GM23338 (cell line): ENCODE measurements around the gene TYROBP. TPM values are rescaled to one million over a fixed set of nuclear protein-coding genes. Genes with fewer than 3 reads are reported as not detected.

ENCODE experiments used
- ATAC-seq: fragments of 200-7000 bp; cut with Tn5 transposase; 3 replicates; pipeline ENCODE4 v1.9.1; 2020
- DNase-seq: peaks from one replicate; pipeline ENCODE4 v3.0.0-alpha.2; 2015; ENCODE audit warnings: low spot score
- H2AFZ ChIP-seq: fragments of 200-600 bp; sonication (generic); 2 replicates; pipeline ENCODE4 v1.8.0; 2016; ENCODE audit warnings: antibody characterized with exemption, mild to moderate bottlenecking, moderate library complexity
- H3F3A ChIP-seq: fragments of 200-600 bp; sonication (generic); replicated peaks from 2 replicates; pipeline ENCODE4 v1.8.0; 2017; ENCODE audit warnings: antibody characterized with exemption, mixed run types, low read depth
- H3K27ac ChIP-seq: fragments of 200-600 bp; sonication (generic); 2 replicates; pipeline ENCODE4 v1.6.1; 2016; ENCODE audit warnings: low read depth
- H3K27me3 ChIP-seq: fragments of 200-600 bp; sonication (generic); 2 replicates; pipeline ENCODE4 v1.8.0; 2016; ENCODE audit warnings: mild to moderate bottlenecking, mixed run types, moderate library complexity; ENCODE audit not compliant: insufficient read depth
- H3K36me3 ChIP-seq: fragments of 200-600 bp; sonication (generic); 2 replicates; pipeline ENCODE4 v1.8.0; 2016; ENCODE audit warnings: mild to moderate bottlenecking; ENCODE audit not compliant: insufficient read depth
- H3K4me1 ChIP-seq: fragments of 200-600 bp; sonication (generic); 2 replicates; pipeline ENCODE4 v1.8.0; 2016; ENCODE audit warnings: mild to moderate bottlenecking, moderate library complexity; ENCODE audit not compliant: insufficient read depth
- H3K4me2 ChIP-seq: fragments of 200-600 bp; sonication (generic); 2 replicates; pipeline ENCODE4 v1.7.1; 2017; ENCODE audit warnings: mixed run types
- H3K4me3 ChIP-seq: fragments of 200-600 bp; sonication (generic); 2 replicates; pipeline ENCODE4 v1.6.1; 2016; ENCODE audit warnings: mixed run types
- H3K79me2 ChIP-seq: fragments of 200-600 bp; sonication (generic); replicated peaks from 2 replicates; pipeline ENCODE4 v1.8.0; 2017; ENCODE audit warnings: mild to moderate bottlenecking; ENCODE audit not compliant: insufficient read depth
- H3K9me2 ChIP-seq: fragments of 200-600 bp; sonication (generic); 2 replicates; pipeline ENCODE4 v1.8.0; 2017; ENCODE audit not compliant: insufficient read depth
- H4K20me1 ChIP-seq: fragments of 200-600 bp; sonication (generic); replicated peaks from 2 replicates; pipeline ENCODE4 v1.8.0; 2017; ENCODE audit warnings: mild to moderate bottlenecking; ENCODE audit not compliant: insufficient read depth
- H3K27ac Mint-ChIP-seq: 2 replicates; pipeline ENCODE4 v1.8.0; 2020; ENCODE audit warnings: inconsistent platforms, mild to moderate bottlenecking, moderate library complexity, mixed read lengths
- H3K27me3 Mint-ChIP-seq: 3 replicates; pipeline ENCODE4 v1.8.0; 2022; ENCODE audit warnings: low read depth, mild to moderate bottlenecking, moderate library complexity, mixed read lengths, inconsistent platforms; ENCODE audit not compliant: insufficient read depth, poor library complexity
- H3K36me3 Mint-ChIP-seq: 3 replicates; pipeline ENCODE4 v1.8.0; 2021; ENCODE audit warnings: low read depth, mild to moderate bottlenecking, inconsistent platforms, moderate library complexity, mixed read lengths
- H3K4me1 Mint-ChIP-seq: 3 replicates; pipeline ENCODE4 v1.8.0; 2020; ENCODE audit warnings: mild to moderate bottlenecking, inconsistent platforms, mixed read lengths
- H3K4me3 Mint-ChIP-seq: 3 replicates; pipeline ENCODE4 v1.8.0; 2021; ENCODE audit warnings: moderate library complexity, mild to moderate bottlenecking, inconsistent platforms, mixed read lengths
- H3K9me3 Mint-ChIP-seq: 3 replicates; pipeline ENCODE4 v1.8.0; 2020; ENCODE audit warnings: moderate library complexity, mild to moderate bottlenecking, inconsistent platforms, mixed read lengths
- CTCF ChIP-seq, 2 experiments: fragments of 200-600 bp in 1 of 2; sonication (generic) in 1 of 2; conservative IDR thresholded peaks; 2 replicates each; pipeline versions ENCODE4 v1.5.1 to v1.6.1; 2016 to 2017; ENCODE audit warnings: antibody characterized with exemption in 2 of 2, low read depth in 2 of 2, mild to moderate bottlenecking in 2 of 2, moderate library complexity in 1 of 2
- EZH2phosphoT487 ChIP-seq: fragments of 200-600 bp; sonication (generic); IDR thresholded peaks from one replicate; pipeline ENCODE4 v1.8.1; 2018; ENCODE audit warnings: antibody characterized with exemption; ENCODE audit not compliant: unreplicated experiment
- JUNB ChIP-seq: IDR thresholded peaks from one replicate; pipeline ENCODE4 v1.6.1; 2016; ENCODE audit warnings: antibody characterized with exemption; ENCODE audit not compliant: unreplicated experiment
- NANOG ChIP-seq: IDR thresholded peaks from 2 replicates; pipeline ENCODE4 v1.6.1; 2016; ENCODE audit warnings: antibody characterized with exemption, borderline replicate concordance
- POLR2AphosphoS5 ChIP-seq: IDR thresholded peaks from 2 replicates; pipeline ENCODE4 v1.6.1; 2016; ENCODE audit warnings: antibody characterized with exemption, low read depth
- REST ChIP-seq: IDR thresholded peaks from one replicate; pipeline ENCODE4 v1.6.1; 2018; ENCODE audit warnings: antibody characterized with exemption; ENCODE audit not compliant: unreplicated experiment
- STAT1 ChIP-seq: IDR thresholded peaks from one replicate; pipeline ENCODE4 v1.6.1; 2016; ENCODE audit warnings: antibody characterized with exemption; ENCODE audit not compliant: unreplicated experiment
- ZNF114 ChIP-seq: fragments of 250-450 bp; sonication (Bioruptor Pico); IDR thresholded peaks from 2 replicates; pipeline ENCODE4 v1.5.0; 2020; ENCODE audit warnings: mild to moderate bottlenecking, moderate library complexity
- ZNF331 ChIP-seq: fragments of 250-450 bp; sonication (Bioruptor Pico); IDR thresholded peaks from 2 replicates; pipeline ENCODE4 v1.5.0; 2020; ENCODE audit warnings: low read depth, mild to moderate bottlenecking, moderate library complexity
- ZNF462 ChIP-seq: fragments of 250-450 bp; sonication (Bioruptor Pico); IDR thresholded peaks from 2 replicates; pipeline ENCODE4 v1.5.0; 2020; ENCODE audit warnings: mild to moderate bottlenecking, moderate library complexity
- polyA plus RNA-seq: library from polyadenylated mRNA; unstranded; fragments of >200 nt; fragmentation: Nextera tagmentation; extraction: Ambion mirVana; gene quantifications from 2 replicates; pipeline ENCODE4 v1.2.1, GENCODE V29; 2016
- total RNA-seq: library from RNA; depleted of rRNA; stranded (reverse); fragments of >200 nt; shearing (Covaris generic); gene quantifications from 2 replicates; pipeline ENCODE4 v1.2.3, GENCODE V29; 2014

The TYROBP gene
- total and polyA plus RNA-seq, 2 experiments from 2014 or later: not detected

GRCh38 chr19:35929876-35930275, 21.8 kb upstream of the TYROBP start (continued):
- no peak for TF ChIP-seq CTCF (conservative IDR thresholded peaks at IDR 0.05; ENCODE audit: low read depth in 2 of 2)
- TF ChIP-seq REST: no peak
- no peak for TF ChIP-seq NANOG
- no peak for TF ChIP-seq ZNF114 (CRISPR knock-in tag)
- TF ChIP-seq EZH2phosphoT487: no peak

GRCh38 chr19:35928507-35928906, 20.4 kb upstream of the TYROBP start:
- H2AFZ ChIP-seq: no peak overlapping the region
- peaks cover 13% of the 10 kb centered on the region for H3K9me3 Mint-ChIP-seq
- H3K4me3 Mint-ChIP-seq: no peak overlapping the region
- H3K4me2 ChIP-seq: no peak overlapping the region
- peaks cover 8% of the 10 kb centered on the region; the same call in 2 of the 3 replicates for H3K36me3 Mint-ChIP-seq
- no peaks in the 10 kb centered on the region for H3K36me3 ChIP-seq
- H3K27me3 Mint-ChIP-seq: peaks cover 16% of the 10 kb centered on the region
- no peaks in the 10 kb centered on the region for H3K27me3 ChIP-seq
- H3K4me1 Mint-ChIP-seq: peaks cover 20% of the 10 kb centered on the region
- H3K27ac Mint-ChIP-seq: no peak overlapping the region
- peaks cover 16% of the 10 kb centered on the region for H3K4me1 ChIP-seq
- DNase-seq (no peak), ATAC-seq (no peak)
- no peaks in the 10 kb centered on the region for H3K79me2 ChIP-seq
- H3K27ac ChIP-seq: no peak overlapping the region
- H3K4me3 ChIP-seq: no peak overlapping the region
- peaks cover 13% of the 10 kb centered on the region for H3F3A ChIP-seq
- peaks cover 3% of the 10 kb centered on the region; the same call in 1 of the 2 replicates for H3K9me2 ChIP-seq
- no peaks in the 10 kb centered on the region for H4K20me1 ChIP-seq
- no peak for TF ChIP-seq NANOG
- TF ChIP-seq STAT1: no peak
- no peak for TF ChIP-seq REST
- TF ChIP-seq JUNB: no peak
- no peak for TF ChIP-seq ZNF462
- TF ChIP-seq ZNF331: no peak
- no peak for TF ChIP-seq EZH2phosphoT487
- no peak for TF ChIP-seq POLR2AphosphoS5
